ENCODE measurements around the gene PAOX.

PAOX gene

GRCh38 chr10:133440633-133441285 lies 61.7 kb downstream of the PAOX start:
- no peak for DNase-seq
